Endothelial cell (in vitro differentiated cells): ENCODE data around the gene CAST. TPM values are rescaled to one million over a fixed set of nuclear protein-coding genes. Genes with fewer than 3 reads are reported as not detected.

Experiments
- DNase-seq: peaks from one replicate; pipeline ENCODE4 v3.0.0; 2021; ENCODE audit warnings: low spot score
- H3K27ac Mint-ChIP-seq: one replicate; pipeline ENCODE4 v1.8.0; 2021; ENCODE audit warnings: mixed read lengths, inconsistent platforms; ENCODE audit not compliant: unreplicated experiment
- H3K27me3 Mint-ChIP-seq: one replicate; pipeline ENCODE4 v1.8.0; 2021; ENCODE audit warnings: mild to moderate bottlenecking, moderate library complexity, mixed read lengths, inconsistent platforms; ENCODE audit not compliant: unreplicated experiment
- H3K36me3 Mint-ChIP-seq: one replicate; pipeline ENCODE4 v1.8.0; 2021; ENCODE audit warnings: mild to moderate bottlenecking, low read depth, mixed read lengths, inconsistent platforms; ENCODE audit not compliant: unreplicated experiment
- H3K4me1 Mint-ChIP-seq: one replicate; pipeline ENCODE4 v1.8.0; 2021; ENCODE audit warnings: mild to moderate bottlenecking, mixed read lengths, inconsistent platforms; ENCODE audit not compliant: unreplicated experiment
- H3K4me3 Mint-ChIP-seq: one replicate; pipeline ENCODE4 v1.8.0; 2021; ENCODE audit warnings: mild to moderate bottlenecking, mixed read lengths, inconsistent platforms; ENCODE audit not compliant: unreplicated experiment
- H3K9me3 Mint-ChIP-seq: one replicate; pipeline ENCODE4 v1.8.0; 2021; ENCODE audit warnings: mixed read lengths, inconsistent platforms; ENCODE audit not compliant: unreplicated experiment
- total RNA-seq: library from RNA; stranded (reverse); fragmentation: NEBNext Ultra II Directional; extraction: Animal tissue kit (Norgen Biotek cat#: 25700); gene quantifications from one replicate; pipeline ENCODE4 v1.2.1, GENCODE V29; 2021; ENCODE audit not compliant: unreplicated experiment
- TF ChIP-seq, protein P1 (sequence below): fragments of 200-600 bp; sonication (generic); IDR thresholded peaks from one replicate; pipeline ENCODE4 v1.5.0; 2021; ENCODE audit warnings: antibody characterized with exemption; ENCODE audit not compliant: unreplicated experiment

CAST gene
- total RNA-seq, 1 donor from 2014 or later: 105 TPM

DNA sequence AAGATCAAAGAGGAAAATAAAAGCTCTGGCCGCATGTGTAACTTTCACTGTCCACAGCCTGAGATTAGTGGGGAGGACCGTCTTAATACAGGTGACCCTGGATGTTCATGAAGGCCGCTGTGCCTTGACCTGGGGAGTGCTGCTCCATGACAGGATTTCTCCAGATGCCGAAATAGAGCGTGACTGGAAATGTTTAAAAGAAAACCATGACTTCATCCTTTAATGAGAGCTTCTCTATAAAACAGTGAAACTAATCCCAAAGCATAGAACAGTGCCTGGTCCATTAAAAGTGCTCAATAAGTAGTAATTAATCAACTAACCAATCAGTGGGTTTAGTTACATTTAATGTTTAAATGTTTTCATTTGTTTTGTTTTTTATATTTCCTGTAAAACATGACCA is 82.8 kb downstream of the CAST start:
- H3K4me1 Mint-ChIP-seq: no peaks in the 10 kb centered on the region
- no peaks in the 10 kb centered on the region for H3K9me3 Mint-ChIP-seq
- H3K36me3 Mint-ChIP-seq: peaks cover 46% of the 10 kb centered on the region
- TF ChIP-seq, protein P1, sequence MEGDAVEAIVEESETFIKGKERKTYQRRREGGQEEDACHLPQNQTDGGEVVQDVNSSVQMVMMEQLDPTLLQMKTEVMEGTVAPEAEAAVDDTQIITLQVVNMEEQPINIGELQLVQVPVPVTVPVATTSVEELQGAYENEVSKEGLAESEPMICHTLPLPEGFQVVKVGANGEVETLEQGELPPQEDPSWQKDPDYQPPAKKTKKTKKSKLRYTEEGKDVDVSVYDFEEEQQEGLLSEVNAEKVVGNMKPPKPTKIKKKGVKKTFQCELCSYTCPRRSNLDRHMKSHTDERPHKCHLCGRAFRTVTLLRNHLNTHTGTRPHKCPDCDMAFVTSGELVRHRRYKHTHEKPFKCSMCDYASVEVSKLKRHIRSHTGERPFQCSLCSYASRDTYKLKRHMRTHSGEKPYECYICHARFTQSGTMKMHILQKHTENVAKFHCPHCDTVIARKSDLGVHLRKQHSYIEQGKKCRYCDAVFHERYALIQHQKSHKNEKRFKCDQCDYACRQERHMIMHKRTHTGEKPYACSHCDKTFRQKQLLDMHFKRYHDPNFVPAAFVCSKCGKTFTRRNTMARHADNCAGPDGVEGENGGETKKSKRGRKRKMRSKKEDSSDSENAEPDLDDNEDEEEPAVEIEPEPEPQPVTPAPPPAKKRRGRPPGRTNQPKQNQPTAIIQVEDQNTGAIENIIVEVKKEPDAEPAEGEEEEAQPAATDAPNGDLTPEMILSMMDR: no peak
- no peak for DNase-seq
- no peak overlapping the region for H3K27ac Mint-ChIP-seq
- H3K27me3 Mint-ChIP-seq: peaks cover 1% of the 10 kb centered on the region
- no peak overlapping the region for H3K4me3 Mint-ChIP-seq

DNA sequence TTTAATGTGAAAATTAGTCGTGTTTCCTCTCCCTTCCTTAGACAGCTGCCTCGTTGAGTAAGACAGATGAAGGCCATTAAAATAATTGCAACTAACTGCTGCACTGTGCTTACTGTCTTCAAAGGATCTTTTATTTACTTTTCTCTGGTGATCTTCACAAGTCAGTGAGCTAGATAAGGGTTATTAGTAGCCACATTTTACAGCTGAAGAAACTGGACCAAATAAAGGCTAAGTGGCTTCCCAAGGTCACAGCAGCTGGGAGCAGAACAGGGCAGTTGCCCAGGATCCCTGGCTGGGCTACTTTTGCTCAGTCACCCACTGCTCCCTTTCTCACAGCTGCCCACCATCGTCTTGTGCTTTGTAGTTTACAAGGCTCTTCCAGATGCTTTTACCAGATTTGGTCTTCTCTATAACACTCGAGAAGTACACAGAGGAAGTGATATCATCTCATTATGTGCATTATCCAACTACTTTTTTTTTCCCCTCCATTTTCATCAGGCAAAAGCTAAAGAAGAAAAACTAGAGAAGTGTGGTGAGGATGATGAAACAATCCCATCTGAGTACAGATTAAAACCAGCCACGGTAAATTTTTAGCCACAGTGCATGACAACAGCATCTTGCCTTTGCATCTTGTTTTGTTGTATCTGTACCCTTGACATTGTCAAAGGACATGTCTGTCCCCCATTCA is 83.8 kb downstream of the CAST start:
- Mint-ChIP-seq H3K27me3 (no peaks in the 10 kb centered on the region), H3K27ac (no peak overlapping the region), H3K9me3 (no peaks in the 10 kb centered on the region), H3K4me1 (no peaks in the 10 kb centered on the region), H3K36me3 (peaks cover 38% of the 10 kb centered on the region), H3K4me3 (peak overlapping the region; percentile 34)
- DNase-seq: no peak
- TF ChIP-seq, protein P1: no peak

DNA sequence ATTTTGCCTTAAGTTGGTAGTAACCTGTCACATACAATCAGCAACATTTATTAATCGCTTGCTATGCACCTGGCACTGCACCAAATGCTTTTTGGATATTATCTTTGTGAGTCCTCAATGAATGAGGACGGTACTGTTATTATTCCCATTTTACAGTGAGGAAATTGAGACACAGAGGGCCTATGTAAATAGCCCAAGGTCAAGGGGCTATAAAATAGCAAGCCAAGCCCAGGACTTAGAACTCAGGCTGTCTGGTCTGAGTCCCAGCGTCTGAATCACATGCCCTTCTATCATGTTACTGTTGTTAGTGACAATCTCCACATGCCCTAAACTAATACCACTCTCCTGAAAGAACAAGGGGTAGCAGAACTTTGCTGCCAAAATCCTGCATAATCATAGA is 85.5 kb downstream of the CAST start:
- TF ChIP-seq, protein P1: no peak
- Mint-ChIP-seq H3K4me3 (no peak overlapping the region), H3K27ac (no peak overlapping the region), H3K9me3 (no peaks in the 10 kb centered on the region), H3K4me1 (no peaks in the 10 kb centered on the region), H3K27me3 (no peaks in the 10 kb centered on the region), H3K36me3 (peaks cover 31% of the 10 kb centered on the region)
- no peak for DNase-seq

DNA sequence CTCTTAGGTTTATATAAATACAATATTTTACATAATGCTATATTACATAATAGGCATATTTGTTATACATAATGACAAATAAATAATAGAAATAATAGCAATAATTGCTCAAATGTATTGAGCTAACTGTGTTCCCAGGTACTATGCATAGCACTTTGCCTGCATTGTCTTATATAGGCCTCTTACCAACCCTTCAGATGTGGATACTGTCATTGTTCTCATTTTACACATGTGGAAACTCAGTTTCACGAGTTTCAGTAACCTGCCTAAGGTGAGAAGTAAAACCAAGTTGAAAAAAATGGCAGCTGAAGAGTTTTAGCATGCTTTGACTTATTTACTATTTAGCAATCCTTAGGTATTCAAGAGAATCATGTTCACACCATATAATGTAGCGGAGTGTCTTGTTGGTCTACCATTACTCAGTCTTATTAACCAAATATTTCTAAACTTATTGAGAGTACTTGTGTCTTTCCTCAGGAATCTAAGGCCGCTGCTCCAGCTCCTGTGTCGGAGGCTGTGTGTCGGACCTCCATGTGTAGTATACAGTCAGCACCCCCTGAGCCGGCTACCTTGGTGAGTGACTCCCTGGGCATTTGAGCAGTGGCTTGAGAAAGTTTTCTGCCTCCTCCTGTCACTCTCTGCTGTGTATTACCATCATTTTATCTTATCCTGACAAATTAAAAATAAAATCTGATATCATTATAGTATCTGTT is 88.1 kb downstream of the CAST start:
- TF ChIP-seq, protein P1: no peak
- Mint-ChIP-seq H3K27ac (no peak overlapping the region), H3K4me1 (peaks cover 11% of the 10 kb centered on the region), H3K9me3 (no peaks in the 10 kb centered on the region), H3K27me3 (no peaks in the 10 kb centered on the region), H3K36me3 (peaks cover 23% of the 10 kb centered on the region), H3K4me3 (no peak overlapping the region)
- DNase-seq: no peak
